Erythroblast (primary cell): Measurements from ENCODE around the gene KLF7.

Experiments
- DNase-seq, 2 experiments: peaks; one replicate each; lab custom pipeline; 2025; lab: John Stamatoyannopoulos, UW
- GATA1 ChIP-seq: IDR thresholded peaks from 2 replicates; pipeline ENCODE4 v1.6.1; 2011; ENCODE audit warnings: low read depth, mild to moderate bottlenecking, control low read depth, low read length, moderate library complexity
- POLR2A ChIP-seq: IDR thresholded peaks from 2 replicates; pipeline ENCODE4 v1.6.1; 2011; ENCODE audit warnings: mild to moderate bottlenecking, low read length

KLF7 gene

GRCh38 chr2:207165121-207166038 is at the start of gene KLF7:
TSS of gene KLF7 (minus strand) at chr2:207165948. CDS start at chr2:207165568, 380 bp downstream.
- no peak for TF ChIP-seq POLR2A
- no peak for TF ChIP-seq GATA1
- peak; percentile 36 to 65 for DNase-seq

GRCh38 chr2:207215308-207215707 is 49.6 kb upstream of the KLF7 start:
- DNase-seq = no peak
- TF ChIP-seq GATA1 = no peak
- no peak for TF ChIP-seq POLR2A

GRCh38 chr2:207214446-207214845 is 48.7 kb upstream of the KLF7 start:
- TF ChIP-seq GATA1 (no peak), POLR2A (no peak)
- DNase-seq = no peak

GRCh38 chr2:207206011-207206410 is 40.3 kb upstream of the KLF7 start:
- TF ChIP-seq POLR2A (no peak), GATA1 (no peak)
- DNase-seq = no peak

GRCh38 chr2:207205173-207205957 is 39.6 kb upstream of the KLF7 start:
- TF ChIP-seq POLR2A (no peak), GATA1 (no peak)
- DNase-seq = no peak

GRCh38 chr2:207203056-207203455 is 37.3 kb upstream of the KLF7 start:
- no peak for DNase-seq
- TF ChIP-seq POLR2A (no peak), GATA1 (no peak)

- TF ChIP-seq GATA1 (no peak), POLR2A (no peak)
- DNase-seq = peak; percentile 8 to 12
Measured at GRCh38 chr2:207202645-207203044, 36.9 kb upstream of the KLF7 start.

- TF ChIP-seq POLR2A (no peak), GATA1 (no peak)
- DNase-seq = no peak
Measured at GRCh38 chr2:207201416-207201815, 35.7 kb upstream of the KLF7 start.

GRCh38 chr2:207200136-207200535 is 34.4 kb upstream of the KLF7 start:
- no peak for DNase-seq
- TF ChIP-seq POLR2A = no peak
- TF ChIP-seq GATA1 = no peak

- TF ChIP-seq GATA1 (no peak), POLR2A (no peak)
Measured at GRCh38 chr2:207194028-207194427, 28.3 kb upstream of the KLF7 start.

GRCh38 chr2:207188626-207189419 is 23.1 kb upstream of the KLF7 start:
- TF ChIP-seq GATA1 (no peak), POLR2A (no peak)
- DNase-seq = no peak

More at GRCh38 chr2:207194028-207194427, 28.3 kb upstream of the KLF7 start:
- DNase-seq = no peak

- TF ChIP-seq GATA1 (no peak), POLR2A (no peak)
- no peak for DNase-seq
Measured at GRCh38 chr2:207185372-207185771, 19.6 kb upstream of the KLF7 start.

- DNase-seq = no peak
- TF ChIP-seq POLR2A = no peak
- TF ChIP-seq GATA1 = no peak
Measured at GRCh38 chr2:207184768-207185167, 19.0 kb upstream of the KLF7 start.

GRCh38 chr2:207184348-207184747 is 18.6 kb upstream of the KLF7 start:
- TF ChIP-seq POLR2A (no peak), GATA1 (no peak)
- no peak for DNase-seq
